Right ventricle myocardium superior (tissue), 1 donor: Measurements from ENCODE around the gene HIRIP3. TPM values are rescaled to one million over a fixed set of nuclear protein-coding genes. Genes with fewer than 3 reads are reported as not detected.

ENCODE experiments used
- ATAC-seq: fragments of 200-7000 bp; cut with Tn5 transposase; one replicate; pipeline ENCODE4 v1.9.1; 2020; ENCODE audit warnings: mild to moderate bottlenecking; ENCODE audit not compliant: poor library complexity
- DNase-seq: peaks from one replicate; pipeline ENCODE4 v3.0.0-alpha.2; 2020
- intact Hi-C: fragments of 100-400 bp; cut with DNase I; formaldehyde crosslinking; loops from one replicate; pipeline ENCODE4 v1.11.2; 2022
- total RNA-seq: library from RNA; stranded (reverse); fragmentation: NEBNext Ultra II Directional; extraction: Animal tissue kit (Norgen Biotek cat#: 25700); gene quantifications from one replicate; pipeline ENCODE4 v1.2.1, GENCODE V29; 2021
- donor health status: DM: no; HTN: yes; CAD: no; lungs with severe emphysema.

The HIRIP3 gene
- total RNA-seq, 1 donor from 2014 or later, result 19.5 TPM

- ATAC-seq, result no peak
- intact Hi-C loops, result loop anchor here (10.0 kb wide), 1 partner anchor 130 kb away; no protein-coding TSS in a partner anchor
- DNase-seq, result peak; percentile 33
These were observed 9.0 kb upstream of the HIRIP3 start for GRCh38 chr16:30004424-30004776.

- DNase-seq (peak; percentile 26), ATAC-seq (no peak)
- intact Hi-C loops, result loop anchor here (10.0 kb wide), 1 partner anchor 129 kb away; no protein-coding TSS in a partner anchor
These were observed 8.4 kb upstream of the HIRIP3 start for GRCh38 chr16:30003670-30004423.

- ATAC-seq (no peak), DNase-seq (peak; percentile 38)
- intact Hi-C loops, result loop anchor here (10.0 kb wide), 1 partner anchor 128 kb away; no protein-coding TSS in a partner anchor
These were observed 7.4 kb upstream of the HIRIP3 start for GRCh38 chr16:30002614-30003346.

DNA sequence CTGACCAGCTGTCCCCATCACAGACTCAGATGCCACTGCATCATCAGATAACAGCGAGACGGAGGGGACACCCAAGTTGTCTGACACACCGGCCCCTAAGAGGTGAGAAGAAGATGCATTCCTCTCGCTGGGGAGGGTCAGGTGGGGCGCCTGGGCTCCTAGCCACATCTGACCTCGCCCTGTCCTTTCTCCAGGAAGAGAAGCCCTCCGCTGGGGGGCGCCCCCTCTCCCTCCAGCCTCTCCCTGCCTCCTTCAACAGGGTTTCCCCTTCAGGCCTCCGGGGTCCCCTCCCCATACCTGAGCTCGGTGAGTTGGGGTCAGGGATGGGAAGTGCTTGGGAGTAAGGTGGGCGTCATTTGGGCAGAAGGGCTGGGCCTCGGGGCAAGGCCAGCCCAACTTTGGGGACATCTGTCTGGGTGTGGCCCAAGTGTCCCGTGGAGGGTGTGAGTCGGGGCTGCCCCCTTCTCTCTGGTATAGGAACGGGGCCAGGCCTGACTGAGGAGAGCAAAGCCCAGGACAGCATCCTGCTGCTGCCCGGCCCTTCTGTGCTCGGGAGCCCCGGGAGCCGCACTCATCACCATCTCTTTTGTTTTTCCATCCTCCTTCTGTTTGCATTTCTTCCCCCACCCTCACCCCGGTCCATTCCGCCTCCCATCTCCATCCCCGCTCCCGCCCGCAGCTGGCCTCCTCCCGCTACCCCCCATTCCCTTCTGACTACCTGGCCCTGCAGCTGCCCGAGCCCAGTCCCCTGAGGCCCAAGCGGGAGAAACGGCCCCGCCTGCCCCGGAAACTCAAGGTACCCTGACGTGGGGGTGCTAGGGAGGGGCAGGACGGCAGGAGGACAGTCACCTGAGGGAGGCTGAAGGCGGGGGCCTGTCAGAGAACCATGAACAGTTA lies 5.6 kb upstream of the HIRIP3 start:
- ATAC-seq, result no peak
- DNase-seq, result peak; percentile 28
- intact Hi-C loops, result loop anchor here (10.0 kb wide), 1 partner anchor 126 kb away; no protein-coding TSS in a partner anchor

GRCh38 chr16:29999605-30000004 lies 4.2 kb upstream of the HIRIP3 start:
- DNase-seq, result no peak
- ATAC-seq, result no peak
- intact Hi-C loops, result loop anchor here (10.0 kb wide), 2 partner anchors 125 to 185 kb away; partner anchors contain the start of genes PAGR1 and PRRT2

- no peak for ATAC-seq
- peak; percentile 20 for DNase-seq
- intact Hi-C loops, result loop anchor here (10.0 kb wide), 1 partner anchor 182 kb away; the partner anchor contains the start of genes PAGR1 and PRRT2
These were observed 1.4 kb upstream of the HIRIP3 start for GRCh38 chr16:29996766-29997250.

- intact Hi-C loops, result loop anchor here (10.0 kb wide), 1 partner anchor 181 kb away; the partner anchor contains the start of genes PAGR1 and PRRT2
- peak; percentile 99 for DNase-seq
- ATAC-seq, result peak; percentile 99
These were observed 721 bp upstream of the HIRIP3 start, which contains the start of gene INO80E for GRCh38 chr16:29995911-29996765. INO80E (plus strand) TSS chr16:29996241; CDS start chr16:29996311, 70 bp downstream.

GRCh38 chr16:29994600-29995323 lies 655 bp downstream of the HIRIP3 start:
- DNase-seq, result peak; percentile 4

DNA sequence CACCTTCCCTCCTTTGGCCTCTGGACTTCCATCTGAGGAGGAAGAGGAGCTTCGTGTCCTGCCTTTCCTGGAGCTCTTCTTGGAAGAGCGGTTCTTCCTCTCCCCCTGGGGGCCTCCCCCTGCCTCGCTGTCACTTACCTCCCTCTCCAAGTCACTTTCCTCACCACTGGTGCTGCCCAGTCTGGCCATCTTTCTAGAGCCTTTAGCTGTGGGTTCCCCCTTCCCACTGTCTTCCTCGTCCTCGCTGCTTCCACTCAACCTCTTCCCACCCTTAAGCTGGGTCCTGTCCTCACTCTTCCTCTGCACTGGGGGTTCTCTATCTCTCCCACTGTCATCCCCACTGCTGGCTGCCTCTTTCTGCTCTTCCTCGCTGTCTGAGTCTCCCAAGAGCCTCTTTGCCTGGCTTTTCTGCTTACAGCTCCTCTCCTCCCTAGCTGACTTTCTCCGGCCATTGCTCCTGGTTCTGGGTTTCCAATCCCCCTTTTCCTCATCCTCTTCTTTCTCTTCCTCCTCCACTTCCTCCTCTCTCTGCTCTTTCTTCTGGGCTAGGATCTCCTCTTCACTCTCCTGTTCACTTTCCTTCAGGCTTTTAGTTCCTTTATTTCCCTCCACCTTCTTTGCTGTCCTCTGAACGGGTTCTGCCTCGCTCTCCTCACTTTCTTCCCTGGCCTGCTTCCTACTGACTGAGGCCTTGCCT lies 1.4 kb downstream of the HIRIP3 start:
- intact Hi-C loops, result loop anchor here (10.0 kb wide), 1 partner anchor 179 kb away; the partner anchor contains the start of genes PAGR1 and PRRT2
- no peak for ATAC-seq
- DNase-seq, result peak; percentile 4

More at GRCh38 chr16:29994600-29995323, 655 bp downstream of the HIRIP3 start:
- intact Hi-C loops, result loop anchor here (10.0 kb wide), 1 partner anchor 180 kb away; the partner anchor contains the start of genes PAGR1 and PRRT2
- peak; percentile 46 for ATAC-seq

- intact Hi-C loops, result loop anchor here (10.0 kb wide), 1 partner anchor 179 kb away; the partner anchor contains the start of genes PAGR1 and PRRT2
- peak; percentile 36 for DNase-seq
- ATAC-seq, result no peak
These were observed 2.1 kb downstream of the HIRIP3 start for GRCh38 chr16:29993191-29993902.

DNA sequence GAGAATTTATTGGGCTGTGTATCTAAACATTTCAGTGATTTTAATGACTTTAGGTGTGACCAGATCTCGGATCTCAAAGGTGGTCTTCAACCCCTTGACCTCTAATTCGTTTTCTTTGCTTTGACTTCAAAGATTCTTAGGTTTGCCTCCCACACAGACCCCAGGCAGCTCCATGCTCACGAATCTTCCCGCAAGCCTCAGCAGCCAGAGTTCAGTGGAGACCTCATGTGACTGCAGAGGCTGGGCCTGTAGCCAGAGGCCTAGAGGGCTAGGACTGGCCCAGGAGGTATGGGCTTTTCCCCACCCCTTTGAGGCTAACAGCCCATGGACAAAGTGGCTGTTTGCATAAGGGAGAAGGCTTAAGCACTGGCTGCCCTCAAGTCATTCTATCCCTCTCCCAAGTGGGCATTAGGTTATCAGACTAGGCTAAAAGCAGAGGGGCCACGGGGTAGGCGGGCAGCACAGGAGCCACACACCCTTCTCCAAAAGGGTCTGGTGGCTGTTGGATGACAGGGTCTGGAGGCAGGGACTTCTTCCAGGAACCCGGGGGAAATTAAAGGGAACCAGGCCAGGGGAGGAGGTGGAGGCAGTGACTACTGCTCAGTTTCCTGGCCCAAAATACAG lies 3.0 kb downstream of the HIRIP3 start:
- DNase-seq, result peak; percentile 38
- no peak for ATAC-seq
- intact Hi-C loops, result loop anchor here (10.0 kb wide), 1 partner anchor 178 kb away; the partner anchor contains the start of genes PAGR1 and PRRT2

- ATAC-seq, result no peak
- intact Hi-C loops, result loop anchor here (10.0 kb wide), 1 partner anchor 177 kb away; the partner anchor contains the start of genes PAGR1 and PRRT2
- DNase-seq, result no peak
These were observed 3.9 kb downstream of the HIRIP3 start for GRCh38 chr16:29991571-29991904.

DNA sequence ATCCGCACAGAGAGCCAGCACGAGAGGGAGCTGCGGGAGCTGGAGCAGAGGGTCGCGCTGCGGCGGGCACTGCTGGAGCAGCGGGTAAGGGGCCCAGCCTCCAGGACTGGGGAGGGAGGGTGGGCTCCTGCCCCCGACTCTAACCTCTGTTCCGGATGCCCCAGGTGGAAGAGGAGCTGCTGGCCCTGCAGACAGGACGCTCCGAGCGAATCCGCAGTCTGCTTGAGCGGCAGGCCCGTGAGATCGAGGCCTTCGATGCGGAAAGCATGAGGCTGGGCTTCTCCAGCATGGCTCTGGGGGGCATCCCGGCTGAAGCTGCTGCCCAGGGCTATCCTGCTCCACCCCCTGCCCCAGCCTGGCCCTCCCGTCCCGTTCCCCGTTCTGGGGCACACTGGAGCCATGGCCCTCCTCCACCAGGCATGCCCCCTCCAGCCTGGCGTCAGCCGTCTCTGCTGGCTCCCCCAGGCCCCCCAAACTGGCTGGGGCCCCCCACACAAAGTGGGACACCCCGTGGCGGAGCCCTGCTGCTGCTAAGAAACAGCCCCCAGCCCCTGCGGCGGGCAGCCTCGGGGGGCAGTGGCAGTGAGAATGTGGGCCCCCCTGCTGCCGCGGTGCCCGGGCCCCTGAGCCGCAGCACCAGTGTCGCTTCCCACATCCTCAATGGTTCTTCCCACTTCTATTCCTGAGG lies 4.4 kb downstream of the HIRIP3 start:
- intact Hi-C loops, result loop anchor here (10.0 kb wide), 1 partner anchor 176 kb away; the partner anchor contains the start of genes PAGR1 and PRRT2
- ATAC-seq, result no peak
- peak; percentile 36 for DNase-seq

GRCh38 chr16:29990034-29990433 lies 5.4 kb downstream of the HIRIP3 start:
- DNase-seq, result no peak
- intact Hi-C loops, result loop anchor here (10.0 kb wide), 1 partner anchor 175 kb away; the partner anchor contains the start of genes PAGR1 and PRRT2
- ATAC-seq, result no peak
